ENCODE data around the gene PPP6R2. TPM values are rescaled to one million over a fixed set of nuclear protein-coding genes. Genes with fewer than 3 reads are reported as not detected.

Gene PPP6R2
- total and polyA plus RNA-seq, 2 of the 8 experiments (the other 6 are each of a cell fraction or from before 2014, with no cell fraction given), result 25.0 to 32.2 TPM

DNA sequence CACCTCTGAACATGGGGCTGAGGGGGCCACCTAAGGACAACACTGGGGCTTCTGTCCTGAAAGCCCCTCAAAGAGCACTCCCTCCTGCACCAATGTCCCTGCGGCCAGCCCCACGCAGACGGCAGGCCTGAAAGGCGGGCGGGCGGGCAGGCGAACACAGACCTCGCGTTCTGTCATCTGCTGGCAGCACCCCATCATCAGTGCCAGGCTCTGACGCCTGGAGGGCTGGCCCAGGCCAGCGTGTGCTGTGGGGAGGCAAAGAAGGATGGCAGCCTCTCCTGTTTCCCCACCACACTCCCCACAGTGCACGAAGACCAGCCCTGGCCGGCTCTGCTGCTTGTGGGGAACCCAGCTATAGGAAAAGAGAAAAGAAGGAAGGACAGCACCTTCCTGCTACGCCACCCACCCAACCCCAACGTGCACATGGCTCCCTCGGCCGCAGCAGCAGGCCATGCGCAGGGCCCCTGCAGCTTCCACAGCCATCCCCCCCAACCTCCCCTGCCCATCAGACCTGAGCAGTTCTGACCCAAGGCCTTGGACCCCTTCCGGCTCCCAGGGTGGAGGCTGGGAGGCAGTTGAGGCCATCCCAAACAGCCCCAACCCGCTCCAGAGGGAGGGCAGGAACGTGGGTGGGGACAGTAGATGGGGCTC is 128.2 kb downstream of the PPP6R2 start:
- Histone ChIP-seq H4K5ac (ENCODE audit: insufficient read length, low read depth, low read length) (no peak overlapping the region), H4K91ac (replicated peaks; ENCODE audit: insufficient read length, low read length) (no peak overlapping the region), H2BK20ac (ENCODE audit: low read length) (no peak overlapping the region), H3K9me3 (ENCODE audit: insufficient read depth in 2 of 2, low read depth in 1 of 2, low read length in 1 of 2) (no peaks in the 10 kb centered on the region), H2AK5ac (ENCODE audit: low read depth, low read length) (no peak overlapping the region), H2BK120ac (replicated peaks; ENCODE audit: low read depth, low read length) (no peak overlapping the region), H3K18ac (ENCODE audit: extremely low read depth, low read length) (no peak overlapping the region), H2AFZ (ENCODE audit: low read length) (no peak overlapping the region), H3K4me3 (ENCODE audit: extremely low read depth in 1 of 4, insufficient read depth in 2 of 4, low read depth in 3 of 4, low read length in 4 of 4) (no peak overlapping the region), H3K23ac (ENCODE audit: insufficient read length) (no peak overlapping the region), H3K56ac (replicated peaks; ENCODE audit: insufficient read length, low read depth, low read length) (no peak overlapping the region), H3K27ac (ENCODE audit: low read depth, low read length) (no peak overlapping the region), H3K9ac (replicated peaks in 1 of 4; ENCODE audit: extremely low read depth in 1 of 4, low read depth in 3 of 4, low read length in 3 of 4) (no peak overlapping the region), H3K79me1 (ENCODE audit: low read depth, low read length) (peaks cover 34% of the 10 kb centered on the region), H3K4me1 (replicated peaks in 1 of 4; ENCODE audit: control insufficient read depth in 3 of 4, insufficient read depth in 4 of 4, low read length in 3 of 4) (peaks cover 0 to 29% (median 18%) of the 10 kb centered on the region in 4 experiments; a peak in 6 of 7 replicates), H3K36me3 (ENCODE audit: control insufficient read depth in 2 of 4, insufficient read depth in 4 of 4, low read length in 3 of 4) (peaks cover 7 to 15% (median 12%) of the 10 kb centered on the region in 4 experiments; a peak in 6 of 8 replicates), H2BK5ac (ENCODE audit: low read depth, low read length) (no peak overlapping the region), H2BK12ac (ENCODE audit: low read depth, low read length) (no peak overlapping the region), H3K14ac (ENCODE audit: insufficient read length) (no peak overlapping the region), H4K8ac (ENCODE audit: extremely low read depth, insufficient read depth, low read length) (no peak overlapping the region), H3K23me2 (ENCODE audit: low read depth, low read length) (peaks cover 8% of the 10 kb centered on the region; the same call in 1 of the 2 replicates), H3K27me3 (replicated peaks in 1 of 4; ENCODE audit: control insufficient read depth in 3 of 4, extremely low read depth in 1 of 4, insufficient read depth in 3 of 4, low read length in 3 of 4) (no peaks in the 10 kb centered on the region; a peak in 1 of 7 replicates), H3K79me2 (ENCODE audit: control insufficient read depth in 1 of 2, insufficient read depth in 2 of 2, low read length in 2 of 2) (peaks cover 0 to 59% of the 10 kb centered on the region in 2 experiments; a peak in 3 of 4 replicates), H2BK15ac (ENCODE audit: low read length) (no peak overlapping the region), H3K4ac (replicated peaks; ENCODE audit: insufficient read length, low read depth, low read length) (no peak overlapping the region), H4K20me1 (replicated peaks in 1 of 2; ENCODE audit: control insufficient read depth in 1 of 2, insufficient read depth in 2 of 2, low read length in 2 of 2) (peaks cover 41 to 57% of the 10 kb centered on the region in 2 experiments), H3K4me2 (ENCODE audit: insufficient read depth in 1 of 2, low read depth in 2 of 2, low read length in 2 of 2) (no peak overlapping the region)
- ChIA-PET CTCF (ENCODE audit: partially characterized antibody) (interaction anchor here (0.6 to 9.1 kb wide), 9 partner anchors 14 to 221 kb away, joined by 3 to 60 read pairs (median 4); partner anchors contain the start of gene HDAC10), POLR2A (ENCODE audit: partially characterized antibody) (interaction anchor here (1.2 to 2.8 kb wide), 6 partner anchors 11 to 31 kb away, joined by 3 to 7 read pairs (median 4); partner anchors contain the start of gene MIOX)
- no peak for DNase-seq (ENCODE audit: low read depth in 1 of 2, low spot score in 2 of 2)
- no peak for FAIRE-seq
- WGBS, 2 experiments (ENCODE audit: extremely low coverage in 1 of 2, insufficient coverage in 1 of 2, insufficient read length in 1 of 2, insufficient replicate concordance in 2 of 2, low coverage in 1 of 2, low lambda C conversion rate in 2 of 2, missing lambda C conversion rate in 1 of 2), result 86% methylated on average over 16 of the region's 21 CpGs; no CpG with 5 or more reads in 1 of the 2 experiments
- TF ChIP-seq TAF1 (IDR thresholded peaks at IDR 0.05; ENCODE audit: low read depth, low read length), result no peak
- TF ChIP-seq SAP30 (IDR thresholded peaks at IDR 0.05; ENCODE audit: insufficient read depth, insufficient replicate concordance, low read length), result no peak
- no peak for TF ChIP-seq EGR1 (IDR thresholded peaks at IDR 0.05; ENCODE audit: borderline replicate concordance, low read depth, low read length)
- no peak for TF ChIP-seq KDM4A (IDR thresholded peaks at IDR 0.05; ENCODE audit: low read depth, low read length, severe bottlenecking)
- no peak for TF ChIP-seq TEAD4 (IDR thresholded peaks at IDR 0.05; ENCODE audit: low read depth, low read length)
- no peak for TF ChIP-seq SIRT6 (IDR thresholded peaks at IDR 0.05; ENCODE audit: low read length)
- TF ChIP-seq POLR2A (IDR thresholded peaks at IDR 0.05; ENCODE audit: control extremely low read depth in 1 of 2, low read depth in 2 of 2, low read length in 2 of 2), result no peak
